HG03159 (cell line): ENCODE measurements around the gene ASIC2.

ENCODE experiments used
- ATAC-seq: cut with Tn5 transposase; IDR thresholded peaks from one replicate; pipeline ENCODE4 v1.9.1; 2021; ENCODE audit warnings: mild to moderate bottlenecking, moderate library complexity; ENCODE audit not compliant: unreplicated experiment

Gene ASIC2

GRCh38 chr17:33258296-33258695 is 34.8 kb downstream of the ASIC2 start:
- ATAC-seq = no peak

- no peak for ATAC-seq
Measured at GRCh38 chr17:33245183-33245582, 47.9 kb downstream of the ASIC2 start.

DNA sequence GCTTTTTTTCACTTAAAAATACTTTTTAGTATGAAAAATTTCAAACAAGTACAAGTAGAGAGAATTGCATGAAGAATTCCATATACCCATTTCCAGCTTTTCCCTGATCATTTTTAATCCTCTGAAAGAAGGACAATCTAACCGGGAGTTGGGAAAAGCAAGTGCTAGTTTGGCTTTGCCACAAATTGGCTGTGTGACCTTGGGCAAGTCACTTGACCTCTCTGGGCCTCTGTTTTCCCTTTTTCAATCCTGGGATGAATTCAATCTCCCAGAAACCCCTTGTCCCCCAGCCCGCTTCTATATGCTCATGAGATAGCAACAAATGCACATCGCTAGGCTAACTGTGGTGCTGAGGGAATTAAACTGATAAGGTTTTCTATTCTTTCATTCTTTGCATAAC is 49.4 kb downstream of the ASIC2 start:
- ATAC-seq = no peak

DNA sequence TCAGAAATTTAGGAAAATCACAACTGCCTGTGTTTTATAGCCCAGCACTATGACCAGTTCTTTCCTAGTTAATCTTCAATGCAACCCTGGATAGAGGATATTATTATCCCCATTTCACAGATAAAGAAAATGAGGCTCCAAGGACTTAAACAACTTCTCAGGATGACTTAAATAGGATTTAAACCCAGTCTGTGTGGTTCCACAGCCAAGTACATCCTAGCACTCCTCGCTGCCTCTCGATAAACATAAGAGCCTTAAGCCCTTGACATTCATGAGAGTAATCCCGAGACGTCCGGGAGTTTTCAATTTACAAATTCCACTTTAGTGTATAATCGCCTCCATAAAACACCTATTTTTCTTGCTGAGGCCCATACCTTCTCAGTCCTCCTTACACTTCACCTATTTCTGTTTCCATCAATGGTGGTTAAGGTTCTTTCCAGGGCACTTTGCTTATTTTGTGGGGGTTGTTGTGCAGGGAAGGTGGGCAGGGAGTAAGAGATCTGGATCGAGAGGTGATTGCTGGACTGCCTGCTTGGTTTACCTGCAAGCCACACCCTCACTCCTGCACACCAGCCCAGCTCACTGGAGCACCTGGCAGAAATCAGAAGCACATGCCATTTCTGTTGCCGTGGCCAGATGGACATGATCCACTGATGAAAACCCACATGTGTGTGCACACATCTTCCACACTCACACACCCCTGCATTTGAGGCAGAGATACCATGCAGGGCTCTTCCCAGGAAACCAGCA is 50.5 kb downstream of the ASIC2 start:
- ATAC-seq = no peak

GRCh38 chr17:33241390-33241789 is 51.7 kb downstream of the ASIC2 start:
- no peak for ATAC-seq

GRCh38 chr17:33240362-33240761 is 52.7 kb downstream of the ASIC2 start:
- ATAC-seq = no peak

- ATAC-seq = no peak
Measured at GRCh38 chr17:33239702-33240101, 53.4 kb downstream of the ASIC2 start.

DNA sequence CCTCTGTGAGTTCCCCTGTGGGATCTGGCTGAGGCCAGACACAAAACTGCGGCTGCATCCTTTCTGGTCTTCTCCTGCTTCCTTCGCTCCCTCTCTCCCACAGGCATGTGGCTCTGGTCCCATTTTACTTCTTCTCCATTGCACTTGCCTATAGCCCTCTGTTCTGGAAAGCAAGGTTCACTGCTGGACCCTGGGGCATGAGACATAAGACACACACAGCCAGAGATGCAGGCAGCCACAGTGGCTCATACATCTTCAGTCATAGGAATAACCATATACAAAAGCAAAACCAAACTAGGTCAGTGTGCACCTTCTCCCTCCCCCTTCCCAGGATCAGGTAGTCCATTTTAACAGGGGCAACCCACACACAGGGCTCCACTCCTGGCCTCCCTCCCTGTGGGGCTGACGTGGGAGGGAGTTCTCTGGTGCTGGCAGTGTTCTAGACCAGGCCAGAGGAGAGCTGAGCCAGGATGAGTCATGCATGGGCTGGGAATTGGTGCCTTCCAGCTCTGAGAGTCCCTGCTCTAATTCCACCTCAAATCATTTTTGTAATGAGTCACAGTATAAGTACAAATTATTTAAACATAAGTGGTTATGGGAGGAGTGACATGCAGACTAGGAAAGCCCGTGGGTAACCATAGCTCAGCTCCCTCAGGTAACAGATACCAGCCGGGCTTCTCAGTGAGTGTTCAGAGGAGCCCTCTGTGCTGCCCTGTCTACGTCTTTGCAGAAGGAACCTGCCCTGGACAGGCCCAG is 58.0 kb downstream of the ASIC2 start:
- no peak for ATAC-seq

GRCh38 chr17:33234233-33234632 is 58.9 kb downstream of the ASIC2 start:
- ATAC-seq = no peak

- no peak for ATAC-seq
Measured at GRCh38 chr17:33233811-33234177, 59.3 kb downstream of the ASIC2 start.

GRCh38 chr17:33229499-33229898 is 63.6 kb downstream of the ASIC2 start:
- ATAC-seq = no peak

GRCh38 chr17:33229028-33229427 is 64.1 kb downstream of the ASIC2 start:
- ATAC-seq = no peak

DNA sequence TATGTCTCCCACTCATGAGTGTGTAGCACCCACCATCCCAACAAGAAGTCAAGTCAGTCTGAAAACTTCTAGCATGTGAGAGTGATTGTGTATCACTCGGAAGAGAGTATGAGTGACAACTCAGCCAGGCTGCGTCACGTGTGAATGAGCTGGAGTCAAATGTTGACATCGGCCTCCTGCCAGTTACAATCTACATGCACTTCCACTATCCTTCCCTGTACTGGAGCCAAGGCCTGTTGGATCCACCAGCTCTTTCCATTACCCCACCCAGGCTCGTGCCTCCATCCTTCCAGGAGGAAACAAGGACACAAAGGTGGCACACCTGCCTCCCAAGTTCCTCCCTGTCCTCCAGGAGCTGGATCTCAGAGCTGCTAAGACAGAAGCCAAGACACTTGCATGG is 64.5 kb downstream of the ASIC2 start:
- ATAC-seq = no peak

- no peak for ATAC-seq
Measured at GRCh38 chr17:33227911-33228310, 65.2 kb downstream of the ASIC2 start.

GRCh38 chr17:33225994-33226393 is 67.1 kb downstream of the ASIC2 start:
- no peak for ATAC-seq

- no peak for ATAC-seq
Measured at GRCh38 chr17:33225509-33225908, 67.6 kb downstream of the ASIC2 start.

GRCh38 chr17:33220036-33220435 is 73.1 kb downstream of the ASIC2 start:
- ATAC-seq = no peak

DNA sequence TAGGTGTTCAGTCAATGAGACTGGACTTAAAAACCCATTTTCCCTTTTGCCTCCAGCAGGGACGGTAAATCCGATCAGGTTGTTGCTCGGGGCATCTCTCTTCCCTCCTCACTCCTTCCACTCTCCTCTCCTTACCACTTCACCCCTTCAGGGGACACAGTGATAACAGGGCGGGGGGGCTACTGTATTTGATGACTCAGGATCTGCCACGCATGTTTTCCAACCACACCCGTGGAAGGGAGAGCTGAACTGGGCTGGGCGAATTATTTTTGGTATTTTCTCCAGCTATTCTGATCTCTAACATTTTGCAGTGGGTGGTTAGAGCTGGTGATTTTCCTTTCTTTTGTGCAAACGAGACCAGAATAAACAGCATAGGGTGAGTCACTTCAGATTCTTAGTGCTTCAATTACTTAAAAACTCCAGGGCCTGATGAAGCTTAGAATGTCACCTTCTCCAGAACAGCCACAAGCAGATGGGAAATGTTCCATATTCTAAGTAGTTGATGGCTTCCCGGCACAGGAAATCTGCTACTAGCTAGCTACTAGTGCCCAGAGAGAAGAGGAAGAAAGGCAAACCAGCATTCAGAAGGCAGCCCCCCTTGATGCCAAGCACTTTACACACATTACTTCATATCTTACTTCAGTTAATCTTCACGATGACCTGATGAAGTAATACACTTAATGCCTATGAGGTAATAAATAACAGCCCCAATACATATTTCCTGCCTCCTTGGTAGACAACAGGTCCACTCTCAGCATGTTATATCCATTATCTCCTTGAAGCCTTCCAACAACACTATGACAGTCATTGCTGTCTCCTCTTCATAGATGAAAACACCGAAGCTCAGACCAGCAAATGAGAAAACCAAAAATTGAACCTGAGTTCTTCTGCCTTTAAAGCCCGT is 74.1 kb downstream of the ASIC2 start:
- no peak for ATAC-seq

GRCh38 chr17:33217891-33218290 is 75.2 kb downstream of the ASIC2 start:
- ATAC-seq = no peak

DNA sequence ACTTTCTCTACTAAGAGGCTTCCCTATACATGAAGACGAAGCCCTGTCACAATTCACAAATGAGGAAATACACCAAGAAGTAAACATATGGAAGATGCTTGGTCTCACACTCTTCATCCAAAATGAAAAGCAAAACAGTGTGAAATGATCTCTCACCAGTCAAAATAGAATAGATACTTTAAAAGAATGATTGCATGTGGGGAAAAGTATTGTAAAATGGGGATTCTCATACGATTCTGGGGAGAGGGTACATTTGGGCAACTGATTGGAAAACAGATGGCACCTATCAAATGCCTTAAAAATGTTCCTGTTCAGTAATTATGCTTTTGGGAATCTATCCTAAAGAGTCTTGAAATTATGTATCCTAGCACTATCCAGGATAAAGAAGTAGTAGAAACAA is 78.1 kb downstream of the ASIC2 start:
- no peak for ATAC-seq

DNA sequence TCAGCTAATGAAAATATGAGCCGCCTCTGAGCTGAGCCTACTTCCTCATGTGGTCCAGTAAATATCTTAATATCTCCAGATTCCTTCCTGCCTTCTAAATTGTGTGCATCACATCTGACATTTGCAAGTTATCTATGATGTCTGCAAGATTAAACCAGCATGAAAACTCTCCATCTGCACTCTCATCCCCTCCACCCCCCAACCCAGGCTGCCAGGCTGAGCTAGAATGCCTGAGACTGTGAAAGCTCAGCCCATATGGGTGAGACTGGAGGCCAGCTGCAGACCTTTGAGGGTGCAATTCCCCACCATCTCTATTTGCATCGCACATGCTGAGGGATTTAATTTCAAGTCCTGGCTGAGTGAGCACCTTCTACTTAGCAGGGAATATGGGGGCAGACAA is 82.8 kb downstream of the ASIC2 start:
- no peak for ATAC-seq

- no peak for ATAC-seq
Measured at GRCh38 chr17:33209671-33210070, 83.4 kb downstream of the ASIC2 start.
